ENCODE data around the gene TM9SF4. TPM values are rescaled to one million over a fixed set of nuclear protein-coding genes. Genes with fewer than 3 reads are reported as not detected.

TM9SF4 gene
- total and polyA plus RNA-seq, 2 of the 8 experiments (the other 6 are each of a cell fraction or from before 2014, with no cell fraction given): 38.4 to 68.7 TPM

DNA sequence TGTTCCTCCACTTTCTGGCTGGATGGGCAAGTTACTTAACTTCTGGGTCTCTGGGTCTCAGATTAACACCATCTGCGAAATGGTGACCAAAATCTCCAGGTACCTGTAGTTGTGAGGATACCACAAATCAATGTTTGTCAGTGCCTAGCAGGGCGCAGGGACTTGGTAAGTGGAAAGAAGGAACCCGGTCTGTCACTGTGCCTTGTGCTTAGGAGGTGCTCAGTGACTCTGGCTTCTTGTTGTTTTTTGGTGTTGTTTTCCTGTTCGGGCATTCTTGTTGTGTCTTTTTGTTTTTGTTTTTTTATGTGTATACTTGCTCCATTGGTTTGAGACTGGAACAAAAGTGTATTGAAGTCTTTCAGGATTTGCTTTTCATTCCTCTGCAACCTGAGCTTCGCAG lies 17.8 kb downstream of the TM9SF4 start:
- peaks cover 0 to 74% of the 10 kb centered on the region in 2 experiments; a peak in 2 of 4 replicates for H3K79me2 ChIP-seq (ENCODE audit: control insufficient read depth in 1 of 2, insufficient read depth in 2 of 2, low read length in 2 of 2)
- ChIA-PET POLR2A (ENCODE audit: partially characterized antibody) (no interaction called here), CTCF (ENCODE audit: partially characterized antibody) (interaction anchor here (2.2 kb wide), 1 partner anchor 96 kb away, joined by 4 read pairs; no protein-coding TSS in a partner anchor)
- no peak overlapping the region for H3K4me2 ChIP-seq (ENCODE audit: insufficient read depth in 1 of 2, low read depth in 2 of 2, low read length in 2 of 2)
- TF ChIP-seq RBBP5 (IDR thresholded peaks at IDR 0.05; ENCODE audit: borderline replicate concordance, low read depth, low read length): no peak
- TF ChIP-seq CHD2 (IDR thresholded peaks at IDR 0.05; ENCODE audit: low read length): no peak
- no peaks in the 10 kb centered on the region for H3K27me3 ChIP-seq (replicated peaks in 1 of 4; ENCODE audit: control insufficient read depth in 3 of 4, extremely low read depth in 1 of 4, insufficient read depth in 3 of 4, low read length in 3 of 4)
- FAIRE-seq (no peak), DNase-seq (ENCODE audit: low read depth in 1 of 2, low spot score in 2 of 2) (no peak)
- no peak overlapping the region for H2BK12ac ChIP-seq (ENCODE audit: low read depth, low read length)
- peaks cover 0 to 6% (median 0%) of the 10 kb centered on the region in 4 experiments; a peak in 1 of 7 replicates for H3K4me1 ChIP-seq (replicated peaks in 1 of 4; ENCODE audit: control insufficient read depth in 3 of 4, insufficient read depth in 4 of 4, low read length in 3 of 4)
- H3K36me3 ChIP-seq (ENCODE audit: control insufficient read depth in 2 of 4, insufficient read depth in 4 of 4, low read length in 3 of 4): no peaks in the 10 kb centered on the region; a peak in 2 of 8 replicates
- H4K5ac ChIP-seq (ENCODE audit: insufficient read length, low read depth, low read length): no peak overlapping the region
- H4K91ac ChIP-seq (replicated peaks; ENCODE audit: insufficient read length, low read length): no peak overlapping the region
- no peak overlapping the region for H3K23ac ChIP-seq (ENCODE audit: insufficient read length)
- H4K20me1 ChIP-seq (replicated peaks in 1 of 2; ENCODE audit: control insufficient read depth in 1 of 2, insufficient read depth in 2 of 2, low read length in 2 of 2): peaks cover 3 to 15% of the 10 kb centered on the region in 2 experiments
- H3K14ac ChIP-seq (ENCODE audit: insufficient read length): no peak overlapping the region
- H2BK120ac ChIP-seq (replicated peaks; ENCODE audit: low read depth, low read length): no peak overlapping the region
- no peak overlapping the region for H3K4ac ChIP-seq (replicated peaks; ENCODE audit: insufficient read length, low read depth, low read length)
- no peak overlapping the region for H2BK20ac ChIP-seq (ENCODE audit: low read length)
- H3K9me3 ChIP-seq (ENCODE audit: insufficient read depth in 2 of 2, low read depth in 1 of 2, low read length in 1 of 2): peaks cover 0 to 6% of the 10 kb centered on the region in 2 experiments; a peak in 1 of 4 replicates
- no peaks in the 10 kb centered on the region; the same call in 1 of the 2 replicates for H3K79me1 ChIP-seq (ENCODE audit: low read depth, low read length)
- peaks cover 2% of the 10 kb centered on the region; the same call in 1 of the 2 replicates for H3K23me2 ChIP-seq (ENCODE audit: low read depth, low read length)
- H2AFZ ChIP-seq (ENCODE audit: low read length): no peak overlapping the region
- no peak overlapping the region for H2BK5ac ChIP-seq (ENCODE audit: low read depth, low read length)
- H3K27ac ChIP-seq (ENCODE audit: low read depth, low read length): no peak overlapping the region
- H3K4me3 ChIP-seq (ENCODE audit: extremely low read depth in 1 of 4, insufficient read depth in 2 of 4, low read depth in 3 of 4, low read length in 4 of 4): no peak overlapping the region
- no peak overlapping the region for H3K18ac ChIP-seq (ENCODE audit: extremely low read depth, low read length)
- H4K8ac ChIP-seq (ENCODE audit: extremely low read depth, insufficient read depth, low read length): no peak overlapping the region
- H3K56ac ChIP-seq (replicated peaks; ENCODE audit: insufficient read length, low read depth, low read length): no peak overlapping the region
- H2BK15ac ChIP-seq (ENCODE audit: low read length): no peak overlapping the region
- WGBS, 2 experiments (ENCODE audit: extremely low coverage in 1 of 2, insufficient coverage in 1 of 2, insufficient read length in 1 of 2, insufficient replicate concordance in 2 of 2, low coverage in 1 of 2, low lambda C conversion rate in 2 of 2, missing lambda C conversion rate in 1 of 2): 87% methylated on average over 5 of the region's 5 CpGs; no CpG with 5 or more reads in 1 of the 2 experiments
- no peak overlapping the region for H3K9ac ChIP-seq (replicated peaks in 1 of 4; ENCODE audit: extremely low read depth in 1 of 4, low read depth in 3 of 4, low read length in 3 of 4)
- no peak overlapping the region for H2AK5ac ChIP-seq (ENCODE audit: low read depth, low read length)

Data from H1 (cell line).